ENCODE results near the gene CELF2.

Gene CELF2

DNA sequence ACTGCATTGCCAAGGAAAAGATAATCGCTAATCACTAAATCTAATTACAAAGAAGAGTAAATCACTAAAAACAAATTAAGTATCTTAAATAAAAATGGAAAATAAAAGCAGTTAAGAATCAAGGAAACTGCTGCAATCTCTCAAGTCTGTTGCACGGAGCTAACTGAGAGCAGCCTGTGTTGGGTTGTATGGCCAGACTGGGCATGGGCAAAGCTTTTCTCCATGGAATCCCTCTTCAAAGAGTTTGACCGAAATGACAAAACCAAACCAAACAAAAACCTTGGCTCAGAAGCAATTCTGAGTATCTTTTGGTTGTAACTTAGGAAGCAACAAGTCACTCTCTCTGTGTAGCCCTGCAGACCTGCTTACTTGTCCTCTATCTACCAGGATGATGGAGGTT is 78.8 kb downstream of the CELF2 start:
- H3K79me2 ChIP-seq (ENCODE audit: control insufficient read depth, insufficient read depth, low read length, unreplicated experiment), result no peaks in the 10 kb centered on the region
- no peak overlapping the region for H3K27ac ChIP-seq (ENCODE audit: low read depth, low read length)
- H3K4me1 ChIP-seq (ENCODE audit: control insufficient read depth, insufficient read depth, low read length, unreplicated experiment), result no peaks in the 10 kb centered on the region
- no peaks in the 10 kb centered on the region for H3K27me3 ChIP-seq (ENCODE audit: insufficient read depth, low read length)
- no peaks in the 10 kb centered on the region for H3K36me3 ChIP-seq (ENCODE audit: insufficient read depth, low read length)
- no peak overlapping the region for H3K4me3 ChIP-seq (ENCODE audit: low read depth, low read length)
- H2AFZ ChIP-seq (ENCODE audit: low read length, unreplicated experiment), result no peak overlapping the region

- Histone ChIP-seq H3K79me2 (ENCODE audit: control insufficient read depth, insufficient read depth, low read length, unreplicated experiment) (no peaks in the 10 kb centered on the region), H3K27ac (ENCODE audit: low read depth, low read length) (no peak overlapping the region)
Observed at GRCh38 chr10:11097686-11098085, 80.0 kb downstream of the CELF2 start.

GRCh38 chr10:11098666-11099065 is 81.0 kb downstream of the CELF2 start:
- no peaks in the 10 kb centered on the region for H3K36me3 ChIP-seq (ENCODE audit: insufficient read depth, low read length)
- no peaks in the 10 kb centered on the region for H3K4me1 ChIP-seq (ENCODE audit: control insufficient read depth, insufficient read depth, low read length, unreplicated experiment)
- no peak overlapping the region for H3K4me3 ChIP-seq (ENCODE audit: low read depth, low read length)
- no peaks in the 10 kb centered on the region for H3K79me2 ChIP-seq (ENCODE audit: control insufficient read depth, insufficient read depth, low read length, unreplicated experiment)
- H3K27me3 ChIP-seq (ENCODE audit: insufficient read depth, low read length), result no peaks in the 10 kb centered on the region
- H2AFZ ChIP-seq (ENCODE audit: low read length, unreplicated experiment), result no peak overlapping the region
- no peak overlapping the region for H3K27ac ChIP-seq (ENCODE audit: low read depth, low read length)

More at GRCh38 chr10:11097686-11098085, 80.0 kb downstream of the CELF2 start:
- Histone ChIP-seq H3K4me1 (ENCODE audit: control insufficient read depth, insufficient read depth, low read length, unreplicated experiment) (no peaks in the 10 kb centered on the region), H3K27me3 (ENCODE audit: insufficient read depth, low read length) (no peaks in the 10 kb centered on the region), H3K4me3 (ENCODE audit: low read depth, low read length) (no peak overlapping the region), H2AFZ (ENCODE audit: low read length, unreplicated experiment) (no peak overlapping the region), H3K36me3 (ENCODE audit: insufficient read depth, low read length) (no peaks in the 10 kb centered on the region)

- H3K4me3 ChIP-seq (ENCODE audit: low read depth, low read length), result no peak overlapping the region
- no peaks in the 10 kb centered on the region for H3K27me3 ChIP-seq (ENCODE audit: insufficient read depth, low read length)
- H2AFZ ChIP-seq (ENCODE audit: low read length, unreplicated experiment), result no peak overlapping the region
Observed at GRCh38 chr10:11104772-11105675, 87.4 kb downstream of the CELF2 start.

DNA sequence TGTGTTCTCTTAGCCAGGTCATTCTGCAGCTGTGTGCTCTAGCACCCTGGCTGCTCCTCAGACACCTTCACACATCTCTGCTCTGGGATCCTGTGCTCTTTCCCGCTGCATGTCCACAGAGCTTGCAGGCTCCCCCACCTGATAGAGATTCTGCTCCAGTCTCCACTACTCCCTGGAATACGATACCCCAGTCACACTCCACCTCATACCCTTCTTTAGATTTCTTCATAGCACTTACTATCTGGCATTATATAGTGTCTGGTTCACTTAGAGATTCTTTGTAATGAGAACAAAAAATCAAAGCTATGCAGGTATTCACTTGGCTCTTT is 88.0 kb downstream of the CELF2 start:
- H3K79me2 ChIP-seq (ENCODE audit: control insufficient read depth, insufficient read depth, low read length, unreplicated experiment), result no peaks in the 10 kb centered on the region
- no peaks in the 10 kb centered on the region for H3K4me1 ChIP-seq (ENCODE audit: control insufficient read depth, insufficient read depth, low read length, unreplicated experiment)
- H3K36me3 ChIP-seq (ENCODE audit: insufficient read depth, low read length), result no peaks in the 10 kb centered on the region
- H3K27me3 ChIP-seq (ENCODE audit: insufficient read depth, low read length), result no peaks in the 10 kb centered on the region
- no peak overlapping the region for H2AFZ ChIP-seq (ENCODE audit: low read length, unreplicated experiment)
- no peak overlapping the region for H3K27ac ChIP-seq (ENCODE audit: low read depth, low read length)
- no peak overlapping the region for H3K4me3 ChIP-seq (ENCODE audit: low read depth, low read length)

More at GRCh38 chr10:11104772-11105675, 87.4 kb downstream of the CELF2 start:
- Histone ChIP-seq H3K36me3 (ENCODE audit: insufficient read depth, low read length) (no peaks in the 10 kb centered on the region), H3K4me1 (ENCODE audit: control insufficient read depth, insufficient read depth, low read length, unreplicated experiment) (no peaks in the 10 kb centered on the region), H3K27ac (ENCODE audit: low read depth, low read length) (no peak overlapping the region), H3K79me2 (ENCODE audit: control insufficient read depth, insufficient read depth, low read length, unreplicated experiment) (no peaks in the 10 kb centered on the region)

DNA sequence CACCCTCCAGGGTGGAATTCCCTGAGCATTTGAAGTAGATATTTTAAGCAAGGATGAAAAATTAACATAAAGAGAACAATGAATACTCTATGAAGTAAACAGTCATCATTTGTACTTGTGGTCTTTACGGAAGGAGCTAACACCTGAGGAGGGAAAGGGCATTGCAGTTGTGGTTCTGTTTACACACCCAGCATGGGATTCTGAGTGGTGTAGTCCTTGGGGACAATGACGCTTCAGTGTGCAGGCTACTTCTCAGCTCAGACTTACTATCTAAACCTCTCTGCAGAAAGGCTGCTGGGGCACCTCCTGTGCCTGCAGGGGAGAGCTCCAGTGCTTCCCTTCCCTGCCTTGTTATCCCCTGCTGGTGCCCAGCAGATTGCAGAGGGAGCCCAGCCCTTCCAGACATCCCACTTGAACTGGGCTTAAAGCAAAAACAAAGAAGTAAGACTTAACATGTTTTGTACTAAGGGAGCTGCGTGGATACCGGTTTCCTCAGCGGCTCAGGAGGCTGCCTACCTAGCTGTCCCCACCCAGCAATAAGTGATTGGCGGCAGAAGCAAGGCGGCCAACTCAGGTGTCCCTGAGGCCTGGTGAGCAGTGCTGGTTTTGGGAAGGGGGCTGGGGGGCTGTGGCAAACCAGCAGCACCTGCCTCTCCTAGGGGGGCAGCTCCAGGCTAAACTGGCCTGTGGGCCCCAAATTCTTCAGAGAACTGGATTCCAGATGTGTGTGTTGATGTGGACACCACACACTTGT is 89.1 kb downstream of the CELF2 start:
- H3K27ac ChIP-seq (ENCODE audit: low read depth, low read length), result no peak overlapping the region
- H3K79me2 ChIP-seq (ENCODE audit: control insufficient read depth, insufficient read depth, low read length, unreplicated experiment), result no peaks in the 10 kb centered on the region
- H2AFZ ChIP-seq (ENCODE audit: low read length, unreplicated experiment), result no peak overlapping the region
- no peak overlapping the region for H3K4me3 ChIP-seq (ENCODE audit: low read depth, low read length)
- H3K27me3 ChIP-seq (ENCODE audit: insufficient read depth, low read length), result no peaks in the 10 kb centered on the region
- H3K4me1 ChIP-seq (ENCODE audit: control insufficient read depth, insufficient read depth, low read length, unreplicated experiment), result no peaks in the 10 kb centered on the region
- no peaks in the 10 kb centered on the region for H3K36me3 ChIP-seq (ENCODE audit: insufficient read depth, low read length)

DNA sequence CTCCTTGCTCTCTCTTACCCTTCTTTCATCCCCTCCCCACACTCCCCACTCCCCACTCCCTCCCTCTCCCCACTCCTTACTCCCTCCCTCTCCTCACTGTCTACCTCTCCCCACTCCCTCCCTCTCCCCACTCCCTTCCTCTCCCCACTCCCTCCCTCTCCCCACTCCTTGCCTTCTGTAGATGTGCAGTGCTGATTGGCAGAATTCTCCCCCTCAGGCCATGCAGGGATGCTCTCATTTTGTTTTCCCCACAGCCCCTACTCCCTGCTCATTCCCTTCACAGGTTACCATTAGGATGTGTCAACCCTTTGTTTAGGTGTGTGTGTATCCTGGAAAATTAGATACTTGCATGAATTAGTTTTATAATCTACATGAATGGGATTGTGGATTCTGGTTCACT is 90.3 kb downstream of the CELF2 start:
- H3K4me3 ChIP-seq (ENCODE audit: low read depth, low read length), result no peak overlapping the region
- H2AFZ ChIP-seq (ENCODE audit: low read length, unreplicated experiment), result no peak overlapping the region
- no peaks in the 10 kb centered on the region for H3K4me1 ChIP-seq (ENCODE audit: control insufficient read depth, insufficient read depth, low read length, unreplicated experiment)
- no peaks in the 10 kb centered on the region for H3K36me3 ChIP-seq (ENCODE audit: insufficient read depth, low read length)
- H3K79me2 ChIP-seq (ENCODE audit: control insufficient read depth, insufficient read depth, low read length, unreplicated experiment), result no peaks in the 10 kb centered on the region
- H3K27ac ChIP-seq (ENCODE audit: low read depth, low read length), result no peak overlapping the region
- H3K27me3 ChIP-seq (ENCODE audit: insufficient read depth, low read length), result no peaks in the 10 kb centered on the region

- no peak overlapping the region for H3K4me3 ChIP-seq (ENCODE audit: low read depth, low read length)
- no peaks in the 10 kb centered on the region for H3K4me1 ChIP-seq (ENCODE audit: control insufficient read depth, insufficient read depth, low read length, unreplicated experiment)
- no peaks in the 10 kb centered on the region for H3K27me3 ChIP-seq (ENCODE audit: insufficient read depth, low read length)
- H3K27ac ChIP-seq (ENCODE audit: low read depth, low read length), result no peak overlapping the region
- H3K36me3 ChIP-seq (ENCODE audit: insufficient read depth, low read length), result no peaks in the 10 kb centered on the region
- H2AFZ ChIP-seq (ENCODE audit: low read length, unreplicated experiment), result no peak overlapping the region
- H3K79me2 ChIP-seq (ENCODE audit: control insufficient read depth, insufficient read depth, low read length, unreplicated experiment), result no peaks in the 10 kb centered on the region
Observed at GRCh38 chr10:11108356-11108755, 90.7 kb downstream of the CELF2 start.

GRCh38 chr10:11109590-11109989 is 91.9 kb downstream of the CELF2 start:
- Histone ChIP-seq H3K36me3 (ENCODE audit: insufficient read depth, low read length) (no peaks in the 10 kb centered on the region), H2AFZ (ENCODE audit: low read length, unreplicated experiment) (no peak overlapping the region), H3K27me3 (ENCODE audit: insufficient read depth, low read length) (no peaks in the 10 kb centered on the region), H3K4me3 (ENCODE audit: low read depth, low read length) (no peak overlapping the region), H3K27ac (ENCODE audit: low read depth, low read length) (no peak overlapping the region), H3K4me1 (ENCODE audit: control insufficient read depth, insufficient read depth, low read length, unreplicated experiment) (no peaks in the 10 kb centered on the region), H3K79me2 (ENCODE audit: control insufficient read depth, insufficient read depth, low read length, unreplicated experiment) (no peaks in the 10 kb centered on the region)

DNA sequence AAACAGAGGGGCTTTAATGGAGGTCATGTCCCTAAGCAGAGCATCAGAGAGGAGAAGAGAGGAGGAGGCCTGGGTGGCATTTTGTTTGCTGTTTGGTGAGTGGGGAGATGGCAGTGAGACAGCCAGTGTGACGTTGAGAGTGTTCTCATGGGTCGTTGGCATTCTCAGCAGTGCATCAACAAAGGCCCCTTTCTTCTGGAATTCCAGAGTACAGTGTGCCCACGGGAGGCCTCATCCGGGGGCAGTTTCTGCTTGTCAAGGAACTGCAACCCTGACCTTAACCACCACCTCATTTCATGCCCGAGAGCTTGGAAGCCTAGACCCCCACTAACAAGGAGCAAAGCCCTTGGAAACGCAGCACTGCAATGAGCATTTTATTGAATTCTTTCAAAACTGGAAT is 92.9 kb downstream of the CELF2 start:
- no peaks in the 10 kb centered on the region for H3K4me1 ChIP-seq (ENCODE audit: control insufficient read depth, insufficient read depth, low read length, unreplicated experiment)
- H3K27ac ChIP-seq (ENCODE audit: low read depth, low read length), result no peak overlapping the region
- no peak overlapping the region for H2AFZ ChIP-seq (ENCODE audit: low read length, unreplicated experiment)
- no peaks in the 10 kb centered on the region for H3K79me2 ChIP-seq (ENCODE audit: control insufficient read depth, insufficient read depth, low read length, unreplicated experiment)
- H3K27me3 ChIP-seq (ENCODE audit: insufficient read depth, low read length), result no peaks in the 10 kb centered on the region
- H3K36me3 ChIP-seq (ENCODE audit: insufficient read depth, low read length), result no peaks in the 10 kb centered on the region
- H3K4me3 ChIP-seq (ENCODE audit: low read depth, low read length), result no peak overlapping the region

- Histone ChIP-seq H3K4me3 (ENCODE audit: low read depth, low read length) (no peak overlapping the region), H3K4me1 (ENCODE audit: control insufficient read depth, insufficient read depth, low read length, unreplicated experiment) (no peaks in the 10 kb centered on the region), H3K27ac (ENCODE audit: low read depth, low read length) (no peak overlapping the region), H3K27me3 (ENCODE audit: insufficient read depth, low read length) (no peaks in the 10 kb centered on the region), H2AFZ (ENCODE audit: low read length, unreplicated experiment) (no peak overlapping the region), H3K36me3 (ENCODE audit: insufficient read depth, low read length) (no peaks in the 10 kb centered on the region), H3K79me2 (ENCODE audit: control insufficient read depth, insufficient read depth, low read length, unreplicated experiment) (no peaks in the 10 kb centered on the region)
Observed at GRCh38 chr10:11111490-11111889, 93.8 kb downstream of the CELF2 start.

Measured in ACC112 (cell line).